T-helper 9 cell (primary cell): ENCODE measurements around the gene DCAF11.

Experiments used
- DNase-seq: peaks from one replicate; pipeline ENCODE4 v3.0.0-alpha.2; 2020

DCAF11 gene

DNA sequence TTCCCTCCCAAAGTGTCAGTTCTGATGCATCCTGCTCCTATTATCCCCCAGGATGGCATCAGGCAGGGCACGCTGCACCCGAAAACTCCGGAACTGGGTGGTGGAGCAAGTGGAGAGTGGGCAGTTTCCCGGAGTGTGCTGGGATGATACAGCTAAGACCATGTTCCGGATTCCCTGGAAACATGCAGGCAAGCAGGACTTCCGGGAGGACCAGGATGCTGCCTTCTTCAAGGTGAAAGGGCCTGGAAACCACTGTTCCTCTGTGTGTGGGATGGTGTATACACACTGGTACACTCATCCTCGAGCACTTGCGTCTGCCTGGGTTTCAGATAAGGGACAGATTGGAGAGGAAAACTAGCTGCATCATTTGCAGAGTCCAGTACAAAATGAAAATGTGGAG lies 47.5 kb downstream of the DCAF11 start:
- DNase-seq: no peak

DNA sequence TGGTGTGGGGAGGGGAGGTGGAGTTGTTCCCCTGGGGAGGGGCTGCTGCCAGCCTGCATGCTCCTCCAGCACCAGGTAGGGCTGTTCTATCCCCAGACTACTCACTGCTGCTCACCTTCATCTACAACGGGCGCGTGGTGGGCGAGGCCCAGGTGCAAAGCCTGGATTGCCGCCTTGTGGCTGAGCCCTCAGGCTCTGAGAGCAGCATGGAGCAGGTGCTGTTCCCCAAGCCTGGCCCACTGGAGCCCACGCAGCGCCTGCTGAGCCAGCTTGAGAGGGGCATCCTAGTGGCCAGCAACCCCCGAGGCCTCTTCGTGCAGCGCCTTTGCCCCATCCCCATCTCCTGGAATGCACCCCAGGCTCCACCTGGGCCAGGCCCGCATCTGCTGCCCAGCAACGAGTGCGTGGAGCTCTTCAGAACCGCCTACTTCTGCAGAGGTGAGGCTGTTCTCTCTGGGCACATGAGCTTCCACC lies 50.0 kb downstream of the DCAF11 start:
- no peak for DNase-seq

- no peak for DNase-seq
These were observed 51.2 kb downstream of the DCAF11 start for GRCh38 chr14:24165785-24166184.

- DNase-seq: no peak
These were observed 53.0 kb downstream of the DCAF11 start for GRCh38 chr14:24167469-24168114.

GRCh38 chr14:24171422-24172260 lies 57.1 kb downstream of the DCAF11 start, which contains the start of gene REC8:
REC8 (plus strand) TSS chr14:24172080; CDS start chr14:24172553, 473 bp downstream.
- DNase-seq: peak; percentile 49

- DNase-seq: no peak
These were observed 57.8 kb downstream of the DCAF11 start for GRCh38 chr14:24172261-24172860.

DNA sequence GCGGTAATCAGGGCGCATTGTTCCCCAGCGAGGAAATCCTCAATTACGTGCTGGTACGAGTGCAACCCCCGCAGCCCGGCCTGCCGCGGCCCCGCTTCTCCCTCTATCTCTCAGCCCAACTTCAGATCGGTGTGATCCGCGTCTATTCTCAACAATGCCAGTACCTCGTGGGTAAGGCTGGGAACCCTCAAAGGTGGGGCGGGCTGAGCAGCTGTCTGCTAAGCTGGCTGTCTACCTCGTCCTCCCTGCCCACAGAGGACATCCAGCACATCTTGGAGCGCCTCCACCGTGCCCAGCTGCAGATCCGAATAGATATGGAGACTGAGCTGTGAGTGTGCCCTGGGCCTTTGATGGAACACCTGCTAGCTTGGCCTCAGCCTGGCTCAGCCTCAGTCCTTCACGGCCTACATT lies 58.3 kb downstream of the DCAF11 start:
- DNase-seq: no peak
